Activated CD4-positive, alpha-beta T cell treated with anti-CD3 and anti-CD28 coated beads, Interleukin-2, amount 10 ng/mL, durations not matched to agents 24 days and 14 days (primary cell): ENCODE measurements around the gene FRMD4B. TPM values are rescaled to one million over a fixed set of nuclear protein-coding genes. Genes with fewer than 3 reads are reported as not detected.
"Not testable (repeated sequence)": the region's sequence is repeated elsewhere in the genome, so short reads cannot be mapped to it uniquely, and the experiment has no call there.

Experiments used
- DNase-seq: peaks from one replicate; pipeline ENCODE4 v3.0.0; 2022
- H3K27ac Mint-ChIP-seq: one replicate; pipeline ENCODE4 v1.8.0; 2022; ENCODE audit warnings: mild to moderate bottlenecking, mixed read lengths
- H3K27me3 Mint-ChIP-seq: one replicate; pipeline ENCODE4 v1.8.0; 2022; ENCODE audit warnings: mixed read lengths
- H3K36me3 Mint-ChIP-seq: one replicate; pipeline ENCODE4 v1.8.0; 2022; ENCODE audit warnings: low read depth, mild to moderate bottlenecking, mixed read lengths
- H3K4me1 Mint-ChIP-seq: one replicate; pipeline ENCODE4 v1.8.0; 2021; ENCODE audit warnings: mixed read lengths
- H3K4me3 Mint-ChIP-seq: one replicate; pipeline ENCODE4 v1.8.0; 2022; ENCODE audit warnings: mild to moderate bottlenecking, moderate library complexity, mixed read lengths
- H3K9me3 Mint-ChIP-seq: one replicate; pipeline ENCODE4 v1.8.0; 2021; ENCODE audit warnings: mixed read lengths
- intact Hi-C: fragments of 100-400 bp; cut with micrococcal nuclease; formaldehyde crosslinking; loops from one replicate; pipeline ENCODE4 v1.15.1; 2023
- total RNA-seq: library from RNA; stranded (reverse); gene quantifications from 2 replicates; pipeline ENCODE4 v1.2.3, GENCODE V29; 2022

FRMD4B gene
- total RNA-seq, 1 donor from 2014 or later, result 59.1 TPM

GRCh38 chr3:69332934-69333333 lies 53.0 kb downstream of the FRMD4B start:
- intact Hi-C loops, result no loop called here
- Mint-ChIP-seq H3K27ac (no peak overlapping the region), H3K4me1 (peaks cover 15% of the 10 kb centered on the region), H3K36me3 (peaks cover 2% of the 10 kb centered on the region), H3K4me3 (no peak overlapping the region), H3K9me3 (peaks cover 8% of the 10 kb centered on the region), H3K27me3 (peaks cover 2% of the 10 kb centered on the region)
- DNase-seq, result no peak

GRCh38 chr3:69330891-69331400 lies 54.9 kb downstream of the FRMD4B start:
- intact Hi-C loops, result no loop called here
- peaks cover 2% of the 10 kb centered on the region for H3K36me3 Mint-ChIP-seq
- H3K4me1 Mint-ChIP-seq, result peaks cover 34% of the 10 kb centered on the region

GRCh38 chr3:69329892-69330291 lies 56.0 kb downstream of the FRMD4B start:
- Mint-ChIP-seq H3K4me3 (no peak overlapping the region), H3K36me3 (peaks cover 2% of the 10 kb centered on the region), H3K4me1 (peaks cover 41% of the 10 kb centered on the region), H3K27me3 (peaks cover 2% of the 10 kb centered on the region), H3K27ac (no peak overlapping the region), H3K9me3 (peaks cover 4% of the 10 kb centered on the region)
- DNase-seq, result no peak
- intact Hi-C loops, result loop anchor here (5.0 kb wide), 1 partner anchor 342 kb away; no protein-coding TSS in a partner anchor

More at GRCh38 chr3:69330891-69331400, 54.9 kb downstream of the FRMD4B start:
- no peak for DNase-seq
- peaks cover 2% of the 10 kb centered on the region for H3K27me3 Mint-ChIP-seq
- peak overlapping the region; percentile 52 for H3K27ac Mint-ChIP-seq
- H3K4me3 Mint-ChIP-seq, result no peak overlapping the region
- peaks cover 4% of the 10 kb centered on the region for H3K9me3 Mint-ChIP-seq

GRCh38 chr3:69328963-69329302 lies 57.0 kb downstream of the FRMD4B start:
- intact Hi-C loops, result loop anchor here (5.0 kb wide), 1 partner anchor 343 kb away; no protein-coding TSS in a partner anchor
- no peak for DNase-seq
- Mint-ChIP-seq H3K27ac (peak overlapping the region; percentile 94), H3K4me3 (peak overlapping the region; percentile 68), H3K9me3 (peaks cover 4% of the 10 kb centered on the region), H3K27me3 (peaks cover 2% of the 10 kb centered on the region), H3K36me3 (peaks cover 2% of the 10 kb centered on the region), H3K4me1 (peaks cover 51% of the 10 kb centered on the region)

- peak overlapping the region; percentile 94 for H3K27ac Mint-ChIP-seq
- H3K4me3 Mint-ChIP-seq, result peak overlapping the region; percentile 68
- H3K27me3 Mint-ChIP-seq, result peaks cover 2% of the 10 kb centered on the region
- intact Hi-C loops, result loop anchor here (5.0 kb wide), 1 partner anchor 344 kb away; no protein-coding TSS in a partner anchor
- H3K36me3 Mint-ChIP-seq, result peaks cover 2% of the 10 kb centered on the region
- no peak for DNase-seq
- H3K4me1 Mint-ChIP-seq, result peaks cover 51% of the 10 kb centered on the region
- H3K9me3 Mint-ChIP-seq, result peaks cover 4% of the 10 kb centered on the region
Measured at GRCh38 chr3:69328103-69328962, 57.6 kb downstream of the FRMD4B start.

- Mint-ChIP-seq H3K36me3 (peaks cover 2% of the 10 kb centered on the region), H3K9me3 (peaks cover 4% of the 10 kb centered on the region), H3K4me1 (peaks cover 49% of the 10 kb centered on the region), H3K4me3 (peak overlapping the region; percentile 58), H3K27me3 (no peaks in the 10 kb centered on the region), H3K27ac (peak overlapping the region; percentile 94)
- intact Hi-C loops, result loop anchor here (1.0 to 5.0 kb wide), 11 partner anchors 21 to 345 kb away; partner anchors contain the start of genes ARL6IP5 and FRMD4B
- DNase-seq, result peak; percentile 91
Measured at GRCh38 chr3:69326855-69327300, 59.0 kb downstream of the FRMD4B start.

GRCh38 chr3:69325151-69325550 lies 60.7 kb downstream of the FRMD4B start:
- peaks cover 2% of the 10 kb centered on the region for H3K36me3 Mint-ChIP-seq
- DNase-seq, result no peak
- no peaks in the 10 kb centered on the region for H3K27me3 Mint-ChIP-seq
- peak overlapping the region; percentile 94 for H3K27ac Mint-ChIP-seq
- intact Hi-C loops, result loop anchor here (5.0 kb wide), 1 partner anchor 347 kb away; no protein-coding TSS in a partner anchor
- no peak overlapping the region for H3K4me3 Mint-ChIP-seq
- peaks cover 4% of the 10 kb centered on the region for H3K9me3 Mint-ChIP-seq
- peaks cover 50% of the 10 kb centered on the region for H3K4me1 Mint-ChIP-seq

- H3K27me3 Mint-ChIP-seq, result no peaks in the 10 kb centered on the region
- peak; percentile 74 for DNase-seq
- intact Hi-C loops, result loop anchor here (5.0 kb wide), 2 partner anchors 162 to 348 kb away; no protein-coding TSS in a partner anchor
- H3K36me3 Mint-ChIP-seq, result peaks cover 2% of the 10 kb centered on the region
- peak overlapping the region; percentile 94 for H3K27ac Mint-ChIP-seq
- H3K4me1 Mint-ChIP-seq, result peaks cover 53% of the 10 kb centered on the region
- no peak overlapping the region for H3K4me3 Mint-ChIP-seq
- peaks cover 4% of the 10 kb centered on the region for H3K9me3 Mint-ChIP-seq
Measured at GRCh38 chr3:69324362-69325025, 61.4 kb downstream of the FRMD4B start.

- intact Hi-C loops, result loop anchor here (5.0 kb wide), 1 partner anchor 162 kb away; no protein-coding TSS in a partner anchor
- Mint-ChIP-seq H3K4me1 (peaks cover 53% of the 10 kb centered on the region), H3K9me3 (peaks cover 4% of the 10 kb centered on the region), H3K27me3 (no peaks in the 10 kb centered on the region), H3K4me3 (no peak overlapping the region), H3K27ac (no peak overlapping the region), H3K36me3 (peaks cover 2% of the 10 kb centered on the region)
- no peak for DNase-seq
Measured at GRCh38 chr3:69323941-69324340, 61.9 kb downstream of the FRMD4B start.

GRCh38 chr3:69322512-69322911 lies 63.4 kb downstream of the FRMD4B start:
- intact Hi-C loops, result loop anchor here (5.0 kb wide), 1 partner anchor 160 kb away; no protein-coding TSS in a partner anchor

GRCh38 chr3:69322158-69322509 lies 63.8 kb downstream of the FRMD4B start:
- DNase-seq, result no peak
- intact Hi-C loops, result loop anchor here (5.0 kb wide), 1 partner anchor 160 kb away; no protein-coding TSS in a partner anchor
- Mint-ChIP-seq H3K4me1 (peaks cover 38% of the 10 kb centered on the region), H3K9me3 (no peaks in the 10 kb centered on the region), H3K27ac (no peak overlapping the region), H3K36me3 (no peaks in the 10 kb centered on the region), H3K27me3 (no peaks in the 10 kb centered on the region), H3K4me3 (no peak overlapping the region)

More at GRCh38 chr3:69322512-69322911, 63.4 kb downstream of the FRMD4B start:
- not testable (repeated sequence) for H3K36me3 Mint-ChIP-seq, H3K27ac Mint-ChIP-seq, H3K4me3 Mint-ChIP-seq, DNase-seq, H3K27me3 Mint-ChIP-seq, H3K9me3 Mint-ChIP-seq
- H3K4me1 Mint-ChIP-seq, result peaks cover 42% of the 10 kb centered on the region

- Mint-ChIP-seq H3K36me3 (no peaks in the 10 kb centered on the region), H3K4me1 (peaks cover 33% of the 10 kb centered on the region), H3K27ac (no peak overlapping the region), H3K9me3 (no peaks in the 10 kb centered on the region), H3K27me3 (no peaks in the 10 kb centered on the region), H3K4me3 (no peak overlapping the region)
- DNase-seq, result no peak
- intact Hi-C loops, result loop anchor here (5.0 kb wide), 1 partner anchor 159 kb away; no protein-coding TSS in a partner anchor
Measured at GRCh38 chr3:69321301-69322157, 64.4 kb downstream of the FRMD4B start.

GRCh38 chr3:69320871-69321271 lies 65.0 kb downstream of the FRMD4B start:
- Mint-ChIP-seq H3K9me3 (no peaks in the 10 kb centered on the region), H3K4me1 (peaks cover 30% of the 10 kb centered on the region), H3K36me3 (no peaks in the 10 kb centered on the region), H3K27me3 (no peaks in the 10 kb centered on the region), H3K4me3 (no peak overlapping the region), H3K27ac (no peak overlapping the region)
- no peak for DNase-seq
- intact Hi-C loops, result loop anchor here (5.0 kb wide), 1 partner anchor 159 kb away; no protein-coding TSS in a partner anchor
